WTC11 (cell line): ENCODE data around the gene TMEM215. TPM values are rescaled to one million over a fixed set of nuclear protein-coding genes. Genes with fewer than 3 reads are reported as not detected.

Experiments used
- ATAC-seq: fragments of 200-7000 bp; cut with Tn5 transposase; 2 replicates; pipeline ENCODE4 v1.10.0; 2021; ENCODE audit warnings: mild to moderate bottlenecking, moderate library complexity
- CTCF ChIA-PET: fragments of 300-600 bp; sonication (Branson Sonifier 250); formaldehyde crosslinking; loops from one replicate; lab custom pipeline; 2021; ENCODE audit warnings: antibody characterized with exemption; lab: Charles Lee
- POLR2A ChIA-PET: fragments of 350-600 bp; sonication (Branson Sonifier 250); formaldehyde crosslinking; loops from one replicate; lab custom pipeline; 2021; ENCODE audit warnings: antibody characterized with exemption; lab: Charles Lee
- DNase-seq: peaks from one replicate; pipeline ENCODE4 v3.0.0; 2021; ENCODE audit warnings: low spot score
- H3K27ac Mint-ChIP-seq: 2 replicates; pipeline ENCODE4 v1.8.0; 2021; ENCODE audit warnings: mixed read lengths
- H3K27me3 Mint-ChIP-seq: 2 replicates; pipeline ENCODE4 v1.8.0; 2021; ENCODE audit warnings: low read depth, mild to moderate bottlenecking, moderate library complexity, mixed read lengths
- H3K36me3 Mint-ChIP-seq: 2 replicates; pipeline ENCODE4 v1.8.0; 2021; ENCODE audit warnings: mixed read lengths
- H3K4me1 Mint-ChIP-seq: 2 replicates; pipeline ENCODE4 v1.8.0; 2022; ENCODE audit warnings: mixed read lengths
- H3K4me3 Mint-ChIP-seq: 2 replicates; pipeline ENCODE4 v1.8.0; 2021; ENCODE audit warnings: mild to moderate bottlenecking, moderate library complexity, mixed read lengths
- H3K9me3 Mint-ChIP-seq: 2 replicates; pipeline ENCODE4 v1.8.0; 2021; ENCODE audit warnings: mixed read lengths
- CBFB ChIP-seq: sonication (generic); formaldehyde crosslinking; IDR thresholded peaks from 2 replicates; pipeline ENCODE4 v1.8.1; 2022; ENCODE audit warnings: mild to moderate bottlenecking, low read depth, missing genetic modification reagents
- EMX1 ChIP-seq: fragments of 250-450 bp; sonication (Bioruptor Pico); IDR thresholded peaks from 2 replicates; pipeline ENCODE4 v1.8.0; 2021; ENCODE audit warnings: mild to moderate bottlenecking
- FOXJ3 ChIP-seq: sonication (generic); formaldehyde crosslinking; IDR thresholded peaks from 2 replicates; pipeline ENCODE4 v1.9.0; 2021; ENCODE audit warnings: missing genetic modification reagents, mild to moderate bottlenecking, borderline replicate concordance
- GRHL2 ChIP-seq: fragments of 250-450 bp; sonication (Bioruptor Pico); IDR thresholded peaks from 2 replicates; pipeline ENCODE4 v1.8.0; 2022; ENCODE audit warnings: mild to moderate bottlenecking, moderate library complexity; ENCODE audit not compliant: insufficient replicate concordance, severe bottlenecking
- NFATC4 ChIP-seq: fragments of 250-450 bp; sonication (Bioruptor Pico); IDR thresholded peaks from 2 replicates; pipeline ENCODE4 v1.9.0; 2021; ENCODE audit warnings: mild to moderate bottlenecking
- NR3C1 ChIP-seq: sonication (generic); formaldehyde crosslinking; conservative IDR thresholded peaks from 2 replicates; pipeline ENCODE4 v1.8.1; 2023; ENCODE audit warnings: low read depth, mild to moderate bottlenecking, missing genetic modification reagents
- RELA ChIP-seq: sonication (generic); formaldehyde crosslinking; IDR thresholded peaks from 2 replicates; pipeline ENCODE4 v1.8.1; 2022; ENCODE audit warnings: missing genetic modification reagents, mild to moderate bottlenecking, borderline replicate concordance
- SMAD3 ChIP-seq: sonication (generic); formaldehyde crosslinking; IDR thresholded peaks from 2 replicates; pipeline ENCODE4 v1.8.0; 2022; ENCODE audit warnings: missing genetic modification reagents, mild to moderate bottlenecking, borderline replicate concordance
- TCF7 ChIP-seq: sonication (generic); formaldehyde crosslinking; IDR thresholded peaks from 2 replicates; pipeline ENCODE4 v1.8.0; 2022; ENCODE audit warnings: mild to moderate bottlenecking, low read depth, missing genetic modification reagents, moderate library complexity
- TEAD1 ChIP-seq: sonication (generic); formaldehyde crosslinking; IDR thresholded peaks from 2 replicates; pipeline ENCODE4 v1.8.0; 2022; ENCODE audit warnings: mild to moderate bottlenecking, missing genetic modification reagents
- total RNA-seq: library from RNA; stranded (reverse); gene quantifications from 3 replicates; pipeline ENCODE4 v1.2.3, GENCODE V29; 2021
- TF ChIP-seq, protein P1 (sequence below): sonication (generic); formaldehyde crosslinking; conservative IDR thresholded peaks from 2 replicates; pipeline ENCODE4 v1.8.1; 2023; ENCODE audit warnings: mild to moderate bottlenecking, low read depth, missing genetic modification reagents, moderate library complexity
- TF ChIP-seq, protein P2 (sequence below): fragments of 250-450 bp; sonication (Bioruptor Pico); IDR thresholded peaks from 2 replicates; pipeline ENCODE4 v1.9.0; 2021; ENCODE audit warnings: mild to moderate bottlenecking
- TF ChIP-seq, protein P3 (sequence below): fragments of 250-450 bp; sonication (Bioruptor Pico); IDR thresholded peaks from 2 replicates; pipeline ENCODE4 v1.9.0; 2021; ENCODE audit warnings: moderate library complexity, mild to moderate bottlenecking, inconsistent platforms, borderline replicate concordance
- TF ChIP-seq, protein P4 (sequence below): fragments of 250-450 bp; sonication (Bioruptor Pico); IDR thresholded peaks from 2 replicates; pipeline ENCODE4 v1.9.0; 2021; ENCODE audit warnings: mild to moderate bottlenecking, borderline replicate concordance
- TF ChIP-seq, protein P5 (sequence below): sonication (generic); formaldehyde crosslinking; IDR thresholded peaks from 2 replicates; pipeline ENCODE4 v1.8.1; 2022; ENCODE audit warnings: mild to moderate bottlenecking, missing genetic modification reagents, moderate library complexity, borderline replicate concordance
- TF ChIP-seq, protein P6 (sequence below): sonication (generic); formaldehyde crosslinking; IDR thresholded peaks from 2 replicates; pipeline ENCODE4 v1.8.1; 2023; ENCODE audit warnings: mild to moderate bottlenecking, missing genetic modification reagents, moderate library complexity
- TF ChIP-seq, protein P7 (sequence below): fragments of 250-450 bp; sonication (Bioruptor Pico); IDR thresholded peaks from 2 replicates; pipeline ENCODE4 v2.1.2; 2022; ENCODE audit warnings: mild to moderate bottlenecking, moderate library complexity

The TMEM215 gene
- total RNA-seq, 1 experiment from 2014 or later, result 0.31 TPM

DNA sequence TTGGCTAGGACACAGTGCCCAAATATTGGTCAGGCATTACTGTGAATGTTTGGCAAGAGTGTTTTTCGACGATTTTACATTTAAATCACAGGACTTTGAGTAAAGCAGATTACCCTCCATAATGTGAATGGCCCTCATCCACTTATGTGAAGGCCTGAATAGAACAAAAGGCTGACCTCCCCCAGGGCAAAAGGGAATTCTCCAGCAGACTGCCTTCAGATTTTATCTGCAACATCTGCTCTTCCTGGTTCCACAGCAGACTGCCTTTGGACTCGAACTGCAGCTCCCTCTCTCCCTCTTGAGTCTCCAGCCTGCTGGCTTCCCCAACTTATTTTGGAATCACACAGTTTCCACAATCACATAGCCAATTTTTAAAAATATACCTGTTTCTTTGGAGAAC is 7.1 kb upstream of the TMEM215 start:
- ChIA-PET POLR2A (no interaction called here), CTCF (no interaction called here)
- no peak for DNase-seq
- no peaks in the 10 kb centered on the region for H3K4me1 Mint-ChIP-seq
- peaks cover 41% of the 10 kb centered on the region for H3K9me3 Mint-ChIP-seq
- no peak overlapping the region for H3K4me3 Mint-ChIP-seq
- no peak for TF ChIP-seq TCF7 (CRISPR knock-in tag)
- TF ChIP-seq FOXJ3 (CRISPR knock-in tag), result no peak
- no peak for TF ChIP-seq CBFB
- TF ChIP-seq, protein P1, sequence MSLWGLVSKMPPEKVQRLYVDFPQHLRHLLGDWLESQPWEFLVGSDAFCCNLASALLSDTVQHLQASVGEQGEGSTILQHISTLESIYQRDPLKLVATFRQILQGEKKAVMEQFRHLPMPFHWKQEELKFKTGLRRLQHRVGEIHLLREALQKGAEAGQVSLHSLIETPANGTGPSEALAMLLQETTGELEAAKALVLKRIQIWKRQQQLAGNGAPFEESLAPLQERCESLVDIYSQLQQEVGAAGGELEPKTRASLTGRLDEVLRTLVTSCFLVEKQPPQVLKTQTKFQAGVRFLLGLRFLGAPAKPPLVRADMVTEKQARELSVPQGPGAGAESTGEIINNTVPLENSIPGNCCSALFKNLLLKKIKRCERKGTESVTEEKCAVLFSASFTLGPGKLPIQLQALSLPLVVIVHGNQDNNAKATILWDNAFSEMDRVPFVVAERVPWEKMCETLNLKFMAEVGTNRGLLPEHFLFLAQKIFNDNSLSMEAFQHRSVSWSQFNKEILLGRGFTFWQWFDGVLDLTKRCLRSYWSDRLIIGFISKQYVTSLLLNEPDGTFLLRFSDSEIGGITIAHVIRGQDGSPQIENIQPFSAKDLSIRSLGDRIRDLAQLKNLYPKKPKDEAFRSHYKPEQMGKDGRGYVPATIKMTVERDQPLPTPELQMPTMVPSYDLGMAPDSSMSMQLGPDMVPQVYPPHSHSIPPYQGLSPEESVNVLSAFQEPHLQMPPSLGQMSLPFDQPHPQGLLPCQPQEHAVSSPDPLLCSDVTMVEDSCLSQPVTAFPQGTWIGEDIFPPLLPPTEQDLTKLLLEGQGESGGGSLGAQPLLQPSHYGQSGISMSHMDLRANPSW (CRISPR knock-in tag), result no peak
- TF ChIP-seq TEAD1, result no peak
- TF ChIP-seq, protein P2, sequence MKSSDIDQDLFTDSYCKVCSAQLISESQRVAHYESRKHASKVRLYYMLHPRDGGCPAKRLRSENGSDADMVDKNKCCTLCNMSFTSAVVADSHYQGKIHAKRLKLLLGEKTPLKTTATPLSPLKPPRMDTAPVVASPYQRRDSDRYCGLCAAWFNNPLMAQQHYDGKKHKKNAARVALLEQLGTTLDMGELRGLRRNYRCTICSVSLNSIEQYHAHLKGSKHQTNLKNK (CRISPR knock-in tag), result no peak
- TF ChIP-seq, protein P3, sequence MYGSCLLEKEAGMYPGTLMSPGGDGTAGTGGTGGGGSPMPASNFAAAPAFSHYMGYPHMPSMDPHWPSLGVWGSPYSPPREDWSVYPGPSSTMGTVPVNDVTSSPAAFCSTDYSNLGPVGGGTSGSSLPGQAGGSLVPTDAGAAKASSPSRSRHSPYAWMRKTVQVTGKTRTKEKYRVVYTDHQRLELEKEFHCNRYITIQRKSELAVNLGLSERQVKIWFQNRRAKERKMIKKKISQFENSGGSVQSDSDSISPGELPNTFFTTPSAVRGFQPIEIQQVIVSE, result no peak
- TF ChIP-seq, protein P4, sequence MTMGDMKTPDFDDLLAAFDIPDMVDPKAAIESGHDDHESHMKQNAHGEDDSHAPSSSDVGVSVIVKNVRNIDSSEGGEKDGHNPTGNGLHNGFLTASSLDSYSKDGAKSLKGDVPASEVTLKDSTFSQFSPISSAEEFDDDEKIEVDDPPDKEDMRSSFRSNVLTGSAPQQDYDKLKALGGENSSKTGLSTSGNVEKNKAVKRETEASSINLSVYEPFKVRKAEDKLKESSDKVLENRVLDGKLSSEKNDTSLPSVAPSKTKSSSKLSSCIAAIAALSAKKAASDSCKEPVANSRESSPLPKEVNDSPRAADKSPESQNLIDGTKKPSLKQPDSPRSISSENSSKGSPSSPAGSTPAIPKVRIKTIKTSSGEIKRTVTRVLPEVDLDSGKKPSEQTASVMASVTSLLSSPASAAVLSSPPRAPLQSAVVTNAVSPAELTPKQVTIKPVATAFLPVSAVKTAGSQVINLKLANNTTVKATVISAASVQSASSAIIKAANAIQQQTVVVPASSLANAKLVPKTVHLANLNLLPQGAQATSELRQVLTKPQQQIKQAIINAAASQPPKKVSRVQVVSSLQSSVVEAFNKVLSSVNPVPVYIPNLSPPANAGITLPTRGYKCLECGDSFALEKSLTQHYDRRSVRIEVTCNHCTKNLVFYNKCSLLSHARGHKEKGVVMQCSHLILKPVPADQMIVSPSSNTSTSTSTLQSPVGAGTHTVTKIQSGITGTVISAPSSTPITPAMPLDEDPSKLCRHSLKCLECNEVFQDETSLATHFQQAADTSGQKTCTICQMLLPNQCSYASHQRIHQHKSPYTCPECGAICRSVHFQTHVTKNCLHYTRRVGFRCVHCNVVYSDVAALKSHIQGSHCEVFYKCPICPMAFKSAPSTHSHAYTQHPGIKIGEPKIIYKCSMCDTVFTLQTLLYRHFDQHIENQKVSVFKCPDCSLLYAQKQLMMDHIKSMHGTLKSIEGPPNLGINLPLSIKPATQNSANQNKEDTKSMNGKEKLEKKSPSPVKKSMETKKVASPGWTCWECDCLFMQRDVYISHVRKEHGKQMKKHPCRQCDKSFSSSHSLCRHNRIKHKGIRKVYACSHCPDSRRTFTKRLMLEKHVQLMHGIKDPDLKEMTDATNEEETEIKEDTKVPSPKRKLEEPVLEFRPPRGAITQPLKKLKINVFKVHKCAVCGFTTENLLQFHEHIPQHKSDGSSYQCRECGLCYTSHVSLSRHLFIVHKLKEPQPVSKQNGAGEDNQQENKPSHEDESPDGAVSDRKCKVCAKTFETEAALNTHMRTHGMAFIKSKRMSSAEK, result no peak
- no peak for TF ChIP-seq RELA (CRISPR knock-in tag)
- TF ChIP-seq, protein P5, sequence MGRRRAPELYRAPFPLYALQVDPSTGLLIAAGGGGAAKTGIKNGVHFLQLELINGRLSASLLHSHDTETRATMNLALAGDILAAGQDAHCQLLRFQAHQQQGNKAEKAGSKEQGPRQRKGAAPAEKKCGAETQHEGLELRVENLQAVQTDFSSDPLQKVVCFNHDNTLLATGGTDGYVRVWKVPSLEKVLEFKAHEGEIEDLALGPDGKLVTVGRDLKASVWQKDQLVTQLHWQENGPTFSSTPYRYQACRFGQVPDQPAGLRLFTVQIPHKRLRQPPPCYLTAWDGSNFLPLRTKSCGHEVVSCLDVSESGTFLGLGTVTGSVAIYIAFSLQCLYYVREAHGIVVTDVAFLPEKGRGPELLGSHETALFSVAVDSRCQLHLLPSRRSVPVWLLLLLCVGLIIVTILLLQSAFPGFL (CRISPR knock-in tag), result no peak
- no peak for TF ChIP-seq SMAD3 (CRISPR knock-in tag)
- TF ChIP-seq NFATC4 (CRISPR knock-in tag), result no peak
- TF ChIP-seq GRHL2 (CRISPR knock-in tag), result no peak
- TF ChIP-seq, protein P6, sequence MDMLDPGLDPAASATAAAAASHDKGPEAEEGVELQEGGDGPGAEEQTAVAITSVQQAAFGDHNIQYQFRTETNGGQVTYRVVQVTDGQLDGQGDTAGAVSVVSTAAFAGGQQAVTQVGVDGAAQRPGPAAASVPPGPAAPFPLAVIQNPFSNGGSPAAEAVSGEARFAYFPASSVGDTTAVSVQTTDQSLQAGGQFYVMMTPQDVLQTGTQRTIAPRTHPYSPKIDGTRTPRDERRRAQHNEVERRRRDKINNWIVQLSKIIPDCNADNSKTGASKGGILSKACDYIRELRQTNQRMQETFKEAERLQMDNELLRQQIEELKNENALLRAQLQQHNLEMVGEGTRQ (CRISPR knock-in tag), result no peak
- TF ChIP-seq NR3C1 (CRISPR knock-in tag), result no peak
- TF ChIP-seq, protein P7, sequence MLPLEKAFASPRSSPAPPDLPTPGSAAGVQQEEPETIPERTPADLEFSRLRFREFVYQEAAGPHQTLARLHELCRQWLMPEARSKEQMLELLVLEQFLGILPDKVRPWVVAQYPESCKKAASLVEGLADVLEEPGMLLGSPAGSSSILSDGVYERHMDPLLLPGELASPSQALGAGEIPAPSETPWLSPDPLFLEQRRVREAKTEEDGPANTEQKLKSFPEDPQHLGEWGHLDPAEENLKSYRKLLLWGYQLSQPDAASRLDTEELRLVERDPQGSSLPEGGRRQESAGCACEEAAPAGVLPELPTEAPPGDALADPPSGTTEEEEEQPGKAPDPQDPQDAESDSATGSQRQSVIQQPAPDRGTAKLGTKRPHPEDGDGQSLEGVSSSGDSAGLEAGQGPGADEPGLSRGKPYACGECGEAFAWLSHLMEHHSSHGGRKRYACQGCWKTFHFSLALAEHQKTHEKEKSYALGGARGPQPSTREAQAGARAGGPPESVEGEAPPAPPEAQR (CRISPR knock-in tag), result no peak
- no peak for TF ChIP-seq EMX1 (CRISPR knock-in tag)
- peaks cover 42% of the 10 kb centered on the region for H3K27me3 Mint-ChIP-seq
- no peak overlapping the region for H3K27ac Mint-ChIP-seq
- peaks cover 15% of the 10 kb centered on the region for H3K36me3 Mint-ChIP-seq
- ATAC-seq, result no peak
